Neural cell (in vitro differentiated cells): Measurements from ENCODE around the gene LRRTM2. TPM values are rescaled to one million over a fixed set of nuclear protein-coding genes. Genes with fewer than 3 reads are reported as not detected.

ENCODE experiments used
- H2AFZ ChIP-seq: fragments of 200-600, 300-800 bp; sonication (generic), shearing (Covaris generic); 2 replicates; pipeline ENCODE4 v1.6.0; 2014; ENCODE audit warnings: low read depth, mild to moderate bottlenecking, antibody characterized with exemption, low read length, moderate library complexity
- H3F3A ChIP-seq: fragments of 200-600 bp; shearing (Covaris generic); 2 replicates; pipeline ENCODE4 v1.6.1; 2016; ENCODE audit warnings: mild to moderate bottlenecking, moderate library complexity, mixed read lengths, antibody characterized with exemption, low read length; ENCODE audit not compliant: insufficient read depth, poor library complexity, severe bottlenecking
- H3K27ac ChIP-seq: fragments of 200-600, 300-800 bp; sonication (generic), shearing (Covaris generic); 2 replicates; pipeline ENCODE4 v1.5.1; 2014; ENCODE audit warnings: mild to moderate bottlenecking, low read length, moderate library complexity
- H3K27me3 ChIP-seq: fragments of 300-800, 200-600 bp; sonication (generic), shearing (Covaris generic); 2 replicates; pipeline ENCODE4 v1.6.0; 2014; ENCODE audit warnings: mild to moderate bottlenecking, low read depth, low read length, moderate library complexity; ENCODE audit not compliant: insufficient read depth
- H3K36me3 ChIP-seq: fragments of 300-800, 200-600 bp; sonication (generic), shearing (Covaris generic); 2 replicates; pipeline ENCODE4 v1.5.1; 2014; ENCODE audit warnings: mild to moderate bottlenecking, antibody characterized with exemption, low read length, moderate library complexity; ENCODE audit not compliant: insufficient read depth
- H3K4me2 ChIP-seq: fragments of 300-800, 200-600 bp; sonication (generic), shearing (Covaris generic); 2 replicates; pipeline ENCODE4 v1.6.0; 2014; ENCODE audit warnings: mild to moderate bottlenecking, low read length
- H3K4me3 ChIP-seq: fragments of 300-800, 200-600 bp; sonication (generic), shearing (Covaris generic); 2 replicates; pipeline ENCODE4 v1.5.1; 2014; ENCODE audit warnings: mild to moderate bottlenecking, low read length, moderate library complexity
- H3K79me2 ChIP-seq: fragments of 200-600 bp; shearing (Covaris generic); replicated peaks from 2 replicates; pipeline ENCODE4 v1.6.0; 2014; ENCODE audit warnings: mild to moderate bottlenecking, low read length, moderate library complexity; ENCODE audit not compliant: insufficient read depth
- H3K9ac ChIP-seq: fragments of 300-800, 200-600 bp; sonication (generic), shearing (Covaris generic); 2 replicates; pipeline ENCODE4 v1.6.1; 2016; ENCODE audit warnings: mild to moderate bottlenecking, low read length, mixed read lengths
- H3K9me2 ChIP-seq: fragments of 200-600 bp; shearing (Covaris generic); 2 replicates; pipeline ENCODE4 v1.6.1; 2016; ENCODE audit warnings: mild to moderate bottlenecking, low read length, mixed read lengths; ENCODE audit not compliant: insufficient read depth
- H3K9me3 ChIP-seq: fragments of 200-600, 300-800 bp; sonication (generic), shearing (Covaris generic); 2 replicates; pipeline ENCODE4 v1.6.1; 2016; ENCODE audit warnings: mild to moderate bottlenecking, mixed run types, low read length, moderate library complexity, mixed read lengths
- H4K20me1 ChIP-seq: fragments of 200-600 bp; shearing (Covaris generic); 2 replicates; pipeline ENCODE4 v1.6.1; 2016; ENCODE audit warnings: mild to moderate bottlenecking, mixed run types; ENCODE audit not compliant: insufficient read depth
- CTCF ChIP-seq: fragments of 450-650 bp; IDR thresholded peaks from 2 replicates; pipeline ENCODE4 v1.5.1; 2014; ENCODE audit warnings: antibody characterized with exemption, mild to moderate bottlenecking, moderate library complexity; ENCODE audit not compliant: poor library complexity, severe bottlenecking
- EP300 ChIP-seq: fragments of 450-650 bp; conservative IDR thresholded peaks from 2 replicates; pipeline ENCODE4 v1.6.1; 2014; ENCODE audit warnings: antibody characterized with exemption, mild to moderate bottlenecking, moderate library complexity; ENCODE audit not compliant: poor library complexity, severe bottlenecking
- EZH2 ChIP-seq: fragments of 200-600, 300-800 bp; shearing (Covaris generic), sonication (generic); IDR thresholded peaks from 2 replicates; pipeline ENCODE4 v1.6.1; 2014; ENCODE audit warnings: antibody characterized with exemption, low read length, borderline replicate concordance, mild to moderate bottlenecking; ENCODE audit not compliant: insufficient read depth, poor library complexity, severe bottlenecking
- MXI1 ChIP-seq: fragments of 450-650 bp; conservative IDR thresholded peaks from 2 replicates; pipeline ENCODE4 v1.6.1; 2014; ENCODE audit warnings: antibody characterized with exemption, mild to moderate bottlenecking; ENCODE audit not compliant: poor library complexity, severe bottlenecking
- POLR2AphosphoS5 ChIP-seq: IDR thresholded peaks from 2 replicates; pipeline ENCODE4 v1.6.1; 2012
- RAD21 ChIP-seq: fragments of 450-650 bp; conservative IDR thresholded peaks from 2 replicates; pipeline ENCODE4 v1.6.1; 2014; ENCODE audit warnings: antibody characterized with exemption, mild to moderate bottlenecking, moderate library complexity
- REST ChIP-seq: IDR thresholded peaks from 2 replicates; pipeline ENCODE4 v1.6.1; 2012; ENCODE audit warnings: borderline replicate concordance
- SMC3 ChIP-seq: fragments of 450-650 bp; conservative IDR thresholded peaks from 2 replicates; pipeline ENCODE4 v1.6.1; 2014; ENCODE audit warnings: antibody characterized with exemption, mild to moderate bottlenecking, moderate library complexity; ENCODE audit not compliant: poor library complexity
- TAF1 ChIP-seq: IDR thresholded peaks from 2 replicates; pipeline ENCODE4 v1.6.1; 2012; ENCODE audit warnings: low read depth
- polyA plus RNA-seq: library from polyadenylated mRNA; depleted of rRNA; stranded (reverse); fragments of >200 nt; gene quantifications from 2 replicates; pipeline ENCODE4 v1.2.3, GENCODE V29; 2014

LRRTM2 gene
- polyA plus RNA-seq, 1 donor from 2014 or later: 5.9 TPM

- Histone ChIP-seq H3K79me2 (peaks cover 21% of the 10 kb centered on the region), H3K27ac (no peak overlapping the region)
- TF ChIP-seq MXI1 (no peak), SMC3 (no peak), CTCF (no peak), REST (no peak), TAF1 (no peak), POLR2AphosphoS5 (no peak), EP300 (no peak), RAD21 (no peak), EZH2 (no peak)
Observed at GRCh38 chr5:138867011-138867410, 8.1 kb downstream of the LRRTM2 start.

GRCh38 chr5:138853132-138853531 lies 22.0 kb downstream of the LRRTM2 start:
- no peak overlapping the region for H3K4me3 ChIP-seq
- no peaks in the 10 kb centered on the region for H3K27me3 ChIP-seq
- no peak overlapping the region for H2AFZ ChIP-seq
- no peaks in the 10 kb centered on the region for H4K20me1 ChIP-seq
- no peak overlapping the region for H3K27ac ChIP-seq
- H3K36me3 ChIP-seq: no peaks in the 10 kb centered on the region
- H3K9ac ChIP-seq: no peak overlapping the region
- no peak overlapping the region for H3K4me2 ChIP-seq
- no peaks in the 10 kb centered on the region for H3K79me2 ChIP-seq
- H3F3A ChIP-seq: no peaks in the 10 kb centered on the region
- no peaks in the 10 kb centered on the region for H3K9me3 ChIP-seq
- TF ChIP-seq SMC3: no peak
- no peak for TF ChIP-seq EP300
- TF ChIP-seq RAD21: no peak
- no peak for TF ChIP-seq REST
- TF ChIP-seq POLR2AphosphoS5: no peak
- no peak for TF ChIP-seq TAF1
- TF ChIP-seq MXI1: no peak
- no peak for TF ChIP-seq EZH2
- no peaks in the 10 kb centered on the region for H3K9me2 ChIP-seq

More at GRCh38 chr5:138867011-138867410, 8.1 kb downstream of the LRRTM2 start:
- Histone ChIP-seq H3K9me3 (no peaks in the 10 kb centered on the region), H3K36me3 (peaks cover 3% of the 10 kb centered on the region), H3K9me2 (no peaks in the 10 kb centered on the region), H4K20me1 (no peaks in the 10 kb centered on the region), H3K4me2 (no peak overlapping the region), H2AFZ (no peak overlapping the region), H3K9ac (no peak overlapping the region), H3F3A (no peaks in the 10 kb centered on the region), H3K4me3 (no peak overlapping the region), H3K27me3 (no peaks in the 10 kb centered on the region)
